HG02852 (cell line): ENCODE measurements around the gene GCHFR.

Experiments
- ATAC-seq: cut with Tn5 transposase; IDR thresholded peaks from one replicate; pipeline ENCODE4 v1.9.1; 2021; ENCODE audit warnings: mild to moderate bottlenecking, moderate library complexity; ENCODE audit not compliant: unreplicated experiment

GCHFR gene

DNA sequence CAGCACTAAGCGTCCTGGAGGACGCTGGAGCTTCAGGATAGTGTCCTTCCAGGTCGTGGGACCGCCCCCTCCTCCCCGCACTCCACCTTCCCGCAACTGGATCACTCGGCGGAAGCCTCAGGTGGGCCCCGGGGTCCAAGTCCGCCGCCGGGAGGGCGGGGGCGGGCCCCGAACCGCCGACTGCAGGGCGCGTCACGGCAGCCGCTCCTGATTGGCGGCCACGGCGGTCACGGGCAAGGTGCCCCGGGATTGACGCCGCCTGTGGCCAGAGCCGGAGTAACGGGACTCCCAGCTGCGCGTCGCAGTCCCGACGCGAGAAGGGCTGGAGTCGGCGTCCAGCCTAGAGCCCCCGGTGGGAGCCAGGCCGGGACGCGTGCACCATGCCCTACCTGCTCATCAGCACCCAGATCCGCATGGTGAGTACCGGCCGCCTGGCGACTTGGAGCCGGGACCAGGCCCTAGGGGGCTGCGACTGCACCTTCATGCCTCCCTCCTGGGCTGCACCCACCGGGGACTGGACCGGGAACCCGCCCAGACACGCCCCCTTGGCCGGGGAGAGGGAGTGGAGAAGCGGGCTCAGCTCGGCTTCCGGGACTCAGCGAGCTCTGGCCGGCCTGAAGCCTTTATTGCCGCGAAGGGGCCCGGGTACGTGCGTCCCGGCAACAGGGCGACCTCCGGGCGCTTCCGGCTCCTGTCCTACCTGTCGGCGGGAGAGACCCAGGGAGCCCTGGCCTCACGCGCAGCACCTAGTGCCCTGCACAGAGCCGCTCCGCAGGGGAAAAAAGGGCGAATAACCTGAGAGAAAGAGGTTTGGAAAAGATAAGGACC is at the start of gene GCHFR:
GCHFR (plus strand) TSS at position 268 of the 828 bp plus-strand sequence; CDS start at position 381, 113 bp downstream.
- ATAC-seq, result peak; percentile 57

DNA sequence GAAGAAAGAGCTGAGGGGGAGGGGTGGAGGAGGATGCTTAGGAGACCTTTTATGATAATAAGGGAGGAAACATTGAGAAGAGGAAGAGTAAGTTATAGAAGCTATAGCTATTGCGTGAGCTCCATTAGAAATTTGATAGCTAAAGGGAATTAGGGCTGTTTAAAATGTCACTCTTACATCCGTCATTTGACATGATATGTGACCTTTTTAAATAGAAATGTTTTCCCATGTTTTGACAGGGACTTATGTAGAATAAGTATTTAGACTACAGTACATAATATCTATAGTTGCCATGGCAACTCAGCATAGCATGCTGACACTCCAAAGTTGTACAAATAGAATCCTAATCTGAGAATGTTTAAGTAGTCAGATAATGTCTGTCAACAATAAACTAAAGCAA is 49.7 kb upstream of the GCHFR start:
- no peak for ATAC-seq

DNA sequence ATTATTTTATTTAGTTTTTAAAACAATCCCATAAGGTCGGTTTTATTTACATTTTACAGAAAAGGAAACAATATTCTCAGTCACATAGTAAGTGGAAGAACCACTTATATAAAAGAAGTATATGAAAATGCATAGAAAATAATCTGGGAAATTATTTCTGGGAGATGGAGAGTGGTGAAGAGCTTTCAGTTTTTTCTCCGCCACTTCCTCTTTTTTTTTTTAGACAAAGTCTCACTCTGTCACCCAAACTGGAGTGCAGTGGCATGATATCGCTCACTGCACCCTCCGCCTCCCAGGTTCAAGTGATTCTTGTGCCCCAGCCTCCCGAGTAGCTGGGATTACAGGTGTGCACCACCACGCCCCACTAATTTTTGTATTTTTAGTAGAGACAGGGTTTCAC is 47.7 kb upstream of the GCHFR start:
- ATAC-seq, result no peak

DNA sequence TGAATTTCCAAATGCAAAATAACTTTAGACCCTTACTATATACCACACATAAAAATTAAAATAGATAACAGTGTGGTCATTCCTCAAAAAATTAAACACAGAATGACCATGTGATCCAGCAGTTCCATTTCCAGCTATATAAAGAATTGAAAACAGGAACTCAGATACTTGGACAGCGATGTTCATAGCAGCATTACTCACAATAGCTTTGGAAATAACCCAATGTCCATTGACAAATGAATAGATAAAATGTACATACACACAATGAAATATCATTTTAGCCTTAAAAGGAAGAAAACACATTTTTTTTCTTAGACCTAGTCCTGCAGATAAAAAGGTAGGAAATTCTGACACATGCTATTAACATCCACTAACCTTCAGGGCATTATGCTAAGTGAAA is 42.2 kb upstream of the GCHFR start:
- no peak for ATAC-seq

DNA sequence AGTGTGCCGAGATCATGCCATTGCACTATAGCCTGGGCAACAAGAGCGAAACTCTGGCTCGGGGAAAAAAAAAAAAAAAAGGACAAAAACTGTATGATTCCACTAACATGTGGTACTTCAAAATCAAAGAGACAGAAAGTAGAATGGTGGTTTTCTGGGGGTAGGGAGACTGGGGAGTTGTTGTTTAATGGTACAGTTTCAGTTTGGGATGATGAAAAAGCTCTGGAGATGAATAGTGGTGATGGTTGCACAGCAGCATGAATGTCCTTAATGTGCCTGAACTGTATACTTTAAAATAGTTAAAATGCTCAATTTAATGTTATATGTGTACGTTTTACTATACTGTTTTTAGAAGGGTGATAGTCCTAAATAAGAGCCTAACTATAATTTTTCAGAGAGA is 41.5 kb upstream of the GCHFR start:
- ATAC-seq, result no peak

DNA sequence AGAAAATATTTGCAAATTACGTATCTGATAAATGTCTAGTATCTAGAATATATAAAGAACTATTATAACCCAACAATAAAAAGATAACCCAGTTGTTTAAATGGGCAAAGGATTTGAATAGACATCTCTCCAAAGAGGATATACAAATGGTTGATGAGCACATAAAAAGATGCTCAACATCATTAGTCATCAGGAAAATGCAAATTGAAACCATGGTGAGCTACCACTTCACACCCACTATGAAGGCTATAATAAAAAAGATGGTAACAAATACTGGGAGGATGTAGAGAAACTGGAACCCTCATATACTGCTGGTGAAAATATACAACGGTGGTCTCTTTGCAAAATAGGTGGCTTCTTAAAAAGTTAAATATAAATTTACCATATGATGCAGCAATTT is 40.9 kb upstream of the GCHFR start:
- no peak for ATAC-seq

DNA sequence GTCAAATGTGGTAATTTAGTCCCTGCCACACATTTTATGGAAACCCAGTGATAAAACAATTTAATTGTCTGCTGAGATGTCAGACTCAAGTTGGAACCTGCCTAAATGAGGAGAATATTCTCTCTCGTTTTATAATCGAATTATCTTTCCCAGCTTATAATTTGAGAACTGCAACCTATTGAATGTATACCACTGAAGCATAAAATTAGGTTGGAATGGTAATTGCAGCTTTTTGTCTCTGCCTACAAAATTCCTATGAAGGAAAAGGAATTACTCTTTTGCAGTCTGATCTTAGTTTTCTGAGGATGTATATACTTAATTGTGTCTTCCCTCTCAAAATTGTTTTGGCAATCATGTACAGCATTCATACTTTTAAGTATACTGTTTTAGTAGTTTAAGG is 39.9 kb upstream of the GCHFR start:
- ATAC-seq, result no peak

DNA sequence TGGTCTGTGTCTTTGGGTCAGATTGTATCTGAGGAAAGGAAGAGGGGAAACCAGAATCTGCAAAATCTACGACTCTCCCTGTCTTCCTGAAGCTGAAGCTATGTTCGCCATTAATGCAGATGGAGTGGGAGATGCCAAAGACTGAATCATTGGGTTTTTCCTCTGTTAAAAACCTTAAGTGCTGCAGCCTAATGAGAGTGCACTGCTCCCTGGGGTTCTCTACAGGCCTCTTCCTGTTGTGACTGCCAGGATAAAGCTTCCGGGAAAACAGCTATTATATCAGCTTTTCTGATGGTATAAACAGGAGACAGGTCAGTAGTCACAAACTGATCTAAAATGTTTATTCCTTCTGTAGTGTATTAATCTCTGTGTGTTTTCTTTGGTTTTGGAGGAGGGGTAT is 32.8 kb upstream of the GCHFR start:
- ATAC-seq, result no peak

DNA sequence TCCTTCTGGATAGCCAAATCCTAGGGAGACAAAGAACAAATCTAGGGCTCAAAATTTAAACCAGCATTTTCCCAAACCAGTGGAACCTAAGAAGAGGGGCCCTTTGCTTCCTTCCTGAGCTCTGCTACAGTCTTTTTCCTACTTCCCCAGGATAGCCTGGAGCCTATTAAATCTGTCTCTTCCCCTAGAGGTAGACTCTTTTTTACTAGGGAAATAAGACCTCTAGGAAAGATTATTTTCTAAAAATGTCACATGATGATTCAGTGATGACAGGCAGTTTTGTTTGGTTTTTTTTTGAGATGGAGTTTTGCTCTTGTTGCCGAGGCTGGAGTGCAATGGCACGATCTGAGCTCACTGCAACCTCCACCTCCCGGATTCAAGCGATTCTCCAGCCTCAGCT is 27.3 kb upstream of the GCHFR start:
- ATAC-seq, result no peak

DNA sequence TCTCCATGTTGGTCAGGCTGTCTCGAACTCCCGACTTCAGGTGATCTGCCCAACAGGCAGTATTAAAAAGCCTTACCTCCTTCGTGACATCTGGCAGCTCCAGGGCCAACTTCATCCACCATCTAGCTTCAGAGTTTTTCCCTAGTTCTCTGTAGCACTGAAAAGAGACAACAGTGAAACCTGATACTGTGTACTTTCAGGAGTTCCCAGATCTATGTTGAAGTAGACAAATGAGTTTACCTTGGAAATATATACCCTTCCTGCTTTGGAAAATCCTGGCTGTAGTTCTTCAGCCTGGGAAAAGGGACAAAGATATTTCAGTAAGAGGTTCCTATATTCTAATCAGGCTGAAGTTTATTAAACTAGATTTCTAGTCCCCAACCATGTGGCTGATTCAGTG is 26.8 kb upstream of the GCHFR start:
- no peak for ATAC-seq

DNA sequence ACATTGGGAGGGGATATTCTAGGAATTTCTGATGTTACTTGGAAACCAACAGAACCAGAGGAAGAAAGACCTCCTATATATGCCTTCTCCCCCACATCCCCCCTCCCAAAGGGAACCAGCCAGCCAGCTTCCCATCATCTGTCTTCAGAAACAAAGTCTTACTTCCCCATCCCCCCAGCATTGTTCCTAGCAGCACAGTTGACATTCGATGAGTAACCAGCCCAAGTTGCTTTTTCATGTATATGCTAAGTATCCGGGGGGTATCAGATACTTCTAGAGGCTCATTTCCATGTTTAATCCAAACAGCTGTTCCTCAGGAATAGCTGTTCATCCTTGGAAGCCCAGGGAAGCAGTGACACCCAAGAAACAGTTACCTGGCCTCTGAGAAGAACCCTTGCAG is 24.8 kb upstream of the GCHFR start:
- no peak for ATAC-seq

DNA sequence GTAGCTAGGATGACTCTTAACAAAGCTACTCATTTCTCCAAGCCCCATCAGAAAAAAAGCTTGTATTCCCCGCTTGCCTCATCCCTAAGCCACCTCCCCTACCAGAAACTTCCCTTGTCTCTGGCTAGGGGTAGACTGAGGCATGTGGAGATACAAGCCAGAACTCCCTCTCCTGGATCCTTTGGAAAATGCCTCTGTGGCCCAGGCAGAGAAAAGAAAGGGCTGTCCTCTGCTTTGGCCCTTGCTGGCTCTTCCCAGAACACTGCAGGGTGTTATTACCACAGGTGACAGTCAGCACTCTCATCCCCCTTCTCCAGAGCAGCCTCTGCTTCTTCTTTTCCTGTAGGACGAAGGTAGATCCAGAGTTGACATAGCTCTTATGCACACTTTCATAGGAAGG is 24.0 kb upstream of the GCHFR start:
- no peak for ATAC-seq

DNA sequence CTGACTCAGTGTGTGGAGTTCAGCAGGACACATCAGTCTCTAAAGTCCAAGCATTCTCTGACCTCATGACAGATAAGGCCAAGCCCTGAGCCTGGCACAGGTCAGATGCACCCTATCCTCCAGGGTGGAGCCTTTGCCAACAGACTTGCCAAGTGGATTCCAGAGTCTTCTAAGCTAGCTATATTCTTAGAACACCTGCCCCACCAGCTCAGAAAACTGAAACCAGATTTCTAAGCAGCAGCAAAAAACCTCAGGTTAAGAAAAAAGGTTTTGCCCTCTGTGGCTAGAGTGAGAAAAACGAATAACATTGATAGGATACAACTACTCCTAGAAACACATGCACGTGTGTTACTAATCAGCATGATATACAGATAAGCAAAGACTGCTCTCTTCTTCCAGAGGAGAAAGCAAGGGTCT is 20.4 kb upstream of the GCHFR start:
- no peak for ATAC-seq

DNA sequence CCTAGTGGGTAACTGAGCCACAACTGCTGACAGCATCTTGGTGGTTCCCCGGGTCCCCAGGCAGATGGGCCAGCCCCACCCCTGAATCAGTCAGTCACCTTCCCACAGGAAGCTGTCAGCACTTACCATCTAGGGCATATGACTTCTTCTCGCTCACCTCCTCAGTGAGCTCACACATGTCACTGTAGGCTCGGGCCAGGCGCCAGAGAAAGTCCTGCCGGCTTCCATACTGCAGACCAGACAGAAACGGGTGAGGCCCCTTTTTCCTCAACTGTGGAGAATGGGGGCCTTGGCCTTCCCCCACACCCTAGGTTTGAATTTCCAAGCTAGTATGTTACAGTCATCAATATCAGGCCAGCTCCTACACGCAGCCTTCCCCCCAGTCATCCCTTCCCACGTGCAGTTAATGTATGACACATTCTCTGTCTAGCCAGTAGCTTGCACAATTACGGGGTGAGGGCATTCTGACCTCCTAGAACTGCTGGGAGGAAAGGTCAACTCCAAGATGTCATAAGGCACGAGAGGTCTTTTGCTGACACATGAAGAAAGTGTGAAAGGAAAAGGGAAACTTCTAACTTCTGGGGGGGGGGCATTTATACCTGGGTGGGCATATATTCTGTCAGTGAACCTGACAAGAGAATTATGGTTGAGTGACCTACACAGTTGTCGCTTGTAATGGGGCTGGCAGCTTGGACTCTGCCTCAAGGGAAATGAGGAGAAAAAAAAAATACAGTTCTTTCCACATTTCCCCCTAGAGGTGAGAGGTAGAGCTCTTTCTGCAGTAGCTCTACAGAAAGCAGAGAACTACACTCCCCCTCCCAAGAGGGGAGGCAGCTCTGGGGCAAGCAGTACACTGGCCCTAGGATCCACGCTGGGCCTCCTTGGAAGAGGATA is 19.7 kb upstream of the GCHFR start:
- no peak for ATAC-seq

DNA sequence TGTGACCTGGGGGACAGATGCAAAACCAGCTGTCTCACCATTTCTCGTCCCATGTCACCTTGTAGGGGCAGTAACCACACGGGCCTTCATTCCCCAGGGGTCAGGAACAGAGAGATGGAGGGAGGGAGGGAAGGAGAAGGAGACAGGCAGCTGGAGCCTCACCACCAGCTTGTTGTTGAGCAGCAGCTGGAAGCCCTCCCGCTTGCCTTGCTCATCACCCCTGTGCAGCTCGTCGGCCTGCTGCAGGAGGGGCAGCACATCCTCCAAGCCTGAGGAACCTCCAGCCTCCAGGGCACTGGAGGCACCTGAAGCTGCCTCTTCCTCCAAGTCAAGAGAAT is 19.1 kb upstream of the GCHFR start:
- no peak for ATAC-seq

DNA sequence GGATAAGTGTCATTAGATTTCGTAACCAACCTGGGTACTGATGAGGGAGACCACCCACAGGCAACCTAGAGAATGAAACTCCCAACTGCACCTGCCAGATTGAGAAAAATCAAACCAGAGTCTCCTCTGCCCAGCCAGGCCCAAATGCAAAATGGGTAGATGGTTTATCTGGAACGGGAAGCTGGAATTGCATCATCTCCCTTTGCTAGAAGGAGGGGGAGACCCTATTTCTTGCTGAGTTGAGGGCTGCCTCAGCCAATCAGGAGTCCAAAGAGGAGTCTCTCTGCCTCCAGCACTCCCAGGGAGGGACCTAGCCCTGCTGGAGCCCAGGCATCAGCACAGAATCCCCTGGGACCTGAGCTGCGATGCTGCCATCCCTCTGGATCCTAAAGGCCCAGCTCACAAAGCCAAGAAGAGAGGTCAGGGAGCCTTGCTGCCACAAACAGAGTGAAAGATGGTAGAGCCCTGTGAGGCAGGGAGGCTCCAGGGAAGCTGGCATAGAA is 16.9 kb upstream of the GCHFR start:
- ATAC-seq, result no peak

DNA sequence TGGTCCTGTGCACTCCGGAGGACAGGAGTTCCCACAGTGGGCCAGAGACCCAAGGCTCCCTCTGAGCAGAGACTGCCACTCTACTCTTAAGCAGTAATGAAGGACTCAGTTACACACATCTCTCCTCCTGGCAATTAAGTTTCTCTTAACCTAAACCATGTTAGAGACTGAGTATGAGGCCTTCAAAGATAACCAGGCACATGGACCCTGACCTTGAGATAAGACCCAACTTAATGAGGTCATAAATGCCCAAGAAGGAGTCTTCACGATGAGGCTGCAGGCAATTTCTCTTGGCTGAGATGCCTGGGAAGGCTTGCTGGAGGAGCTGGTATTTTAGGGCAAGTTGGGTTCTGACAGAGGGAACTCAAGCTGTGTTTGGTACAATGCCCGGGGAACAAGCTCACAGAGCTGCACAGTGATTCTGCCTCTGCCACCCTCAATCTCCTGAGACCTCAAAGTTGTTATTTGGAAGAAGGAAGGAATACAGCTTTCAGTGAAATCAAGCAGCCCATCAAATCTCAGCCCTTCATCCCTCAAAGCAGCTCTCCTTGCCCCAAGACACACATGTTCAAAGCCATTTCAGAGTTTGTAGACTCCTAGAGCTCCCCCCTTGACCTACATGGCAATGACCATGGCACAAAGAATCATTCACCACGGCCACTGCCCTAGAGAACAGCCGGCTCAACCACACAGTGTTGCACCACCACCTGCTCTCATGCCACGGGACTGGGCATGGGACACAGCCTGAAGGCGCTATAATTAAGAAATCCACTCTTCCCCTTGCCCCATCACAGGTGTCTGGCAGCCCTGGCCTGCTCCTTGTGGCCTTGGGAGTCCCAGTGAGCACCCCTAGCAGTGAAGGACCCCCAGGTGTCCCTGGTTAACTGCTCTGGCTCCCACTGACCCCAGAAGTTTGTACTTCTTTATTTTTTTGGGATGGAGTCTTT is 15.9 kb upstream of the GCHFR start:
- no peak for ATAC-seq

DNA sequence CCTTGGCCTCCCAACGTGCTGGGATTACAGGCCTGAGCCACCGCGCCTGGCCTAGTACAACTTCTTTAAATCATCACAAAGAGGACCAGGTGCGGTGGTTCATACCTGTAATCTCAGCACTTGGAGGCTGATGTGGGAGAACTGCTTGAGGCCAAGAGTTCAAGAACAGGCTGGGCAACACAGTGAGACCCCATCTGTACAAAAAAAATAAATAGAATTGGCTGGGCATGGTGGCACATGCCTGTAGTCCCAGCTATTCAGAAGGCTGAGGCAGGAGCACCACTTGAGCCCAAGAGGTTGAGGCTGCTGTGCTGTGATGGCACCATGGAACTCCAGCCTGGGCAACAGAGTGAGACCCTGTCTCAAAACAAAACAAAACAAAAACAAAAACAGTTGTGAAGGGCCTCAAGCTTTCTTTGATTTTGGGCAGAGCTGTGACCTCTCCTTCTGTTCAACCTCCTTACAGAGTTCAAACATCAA is 14.7 kb upstream of the GCHFR start:
- no peak for ATAC-seq

DNA sequence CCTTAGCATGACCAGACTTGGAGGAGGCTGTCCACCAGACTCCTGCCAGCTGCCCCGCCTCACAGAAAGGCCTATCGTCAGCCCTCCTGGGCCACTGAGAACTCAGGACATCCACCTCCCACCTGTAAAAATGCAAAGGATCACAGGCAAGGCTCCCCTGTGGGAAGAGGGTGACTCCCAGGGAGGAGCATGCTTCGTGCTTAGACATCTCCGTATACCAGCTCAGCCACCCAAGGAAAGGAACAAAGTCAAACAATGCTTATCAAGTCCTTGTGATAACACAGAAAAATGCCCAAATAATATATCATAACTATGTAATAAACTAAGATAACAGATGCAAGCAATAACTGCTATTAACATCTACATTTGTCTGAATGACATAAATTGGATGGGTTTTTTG is 13.0 kb upstream of the GCHFR start:
- ATAC-seq, result no peak

DNA sequence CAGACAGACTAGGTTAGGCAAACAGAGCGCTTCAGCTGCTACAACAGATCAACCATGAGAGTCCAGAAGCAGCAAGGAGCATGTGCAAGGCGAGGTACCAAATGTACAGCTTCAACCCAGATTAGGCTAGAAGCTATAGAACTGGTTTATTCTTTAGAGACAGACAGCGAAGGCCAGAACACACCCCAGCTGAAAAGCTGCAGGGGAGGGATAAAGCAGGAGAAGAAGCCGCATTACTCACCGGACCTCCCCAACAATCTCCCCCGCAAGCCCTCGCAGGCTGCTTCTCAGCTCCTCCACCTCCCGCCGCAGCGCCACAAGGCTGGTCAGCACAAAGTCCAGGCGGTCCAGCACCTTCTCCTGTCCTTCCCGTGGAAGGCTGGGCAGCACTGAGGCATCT is 12.1 kb upstream of the GCHFR start:
- no peak for ATAC-seq

DNA sequence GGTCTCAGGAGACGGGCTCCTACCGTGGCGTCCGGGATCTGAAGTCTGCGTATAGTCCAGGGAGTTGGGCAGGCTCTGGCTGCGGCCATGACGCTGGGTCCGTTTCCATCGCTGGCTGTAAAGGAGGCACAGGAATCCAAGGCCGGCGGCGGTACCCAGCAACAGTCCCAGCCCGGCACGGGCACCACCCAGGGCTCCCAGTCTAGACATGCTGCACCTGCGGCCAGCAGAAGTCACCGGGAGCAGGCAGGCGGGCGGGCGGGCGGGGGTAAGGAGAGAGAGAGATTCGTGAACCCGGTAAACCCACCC is 9.3 kb upstream of the GCHFR start:
- ATAC-seq, result no peak
